A673 (cell line): ENCODE measurements around the gene LOC101059915.
"Not testable (repeated sequence)": the region's sequence is repeated elsewhere in the genome, so short reads cannot be mapped to it uniquely, and the experiment has no call there.

ENCODE experiments used
- BruUV-seq: library from RNA; stranded (reverse); fragments of 400-500 nt; replicated peaks from 2 replicates; lab custom pipeline; 2021; lab: Mats Ljungman, UMichigan
- CTCF ChIA-PET: fragments of 300-600 bp; sonication (Branson Sonifier 250); formaldehyde crosslinking; loops from one replicate; lab custom pipeline; 2022; ENCODE audit warnings: antibody characterized with exemption; lab: Charles Lee
- POLR2A ChIA-PET: fragments of 300-600 bp; sonication (Branson Sonifier 250); formaldehyde crosslinking; loops from one replicate; lab custom pipeline; 2022; ENCODE audit warnings: antibody characterized with exemption; ENCODE audit not compliant: low non-redundant PET; lab: Charles Lee
- DNase-seq: peaks from one replicate; pipeline ENCODE4 v3.0.0-alpha.2; 2015; ENCODE audit warnings: low spot score
- H3K27ac ChIP-seq: fragments of 200-600 bp; sonication (generic); 2 replicates; pipeline ENCODE4 v1.5.1; 2016; ENCODE audit warnings: mixed run types, low read depth, mild to moderate bottlenecking, mixed read lengths, antibody characterized with exemption, low read length; ENCODE audit not compliant: poor library complexity, severe bottlenecking
- H3K27me3 ChIP-seq: fragments of 200-600 bp; sonication (generic); replicated peaks from 2 replicates; pipeline ENCODE4 v1.6.1; 2017; ENCODE audit warnings: mixed run types, low read depth, mild to moderate bottlenecking, mixed read lengths, antibody characterized with exemption, low read length; ENCODE audit not compliant: insufficient read depth, poor library complexity
- H3K36me3 ChIP-seq: fragments of 200-600 bp; sonication (generic); 2 replicates; pipeline ENCODE4 v1.6.1; 2016; ENCODE audit warnings: mixed run types, mild to moderate bottlenecking, mixed read lengths, antibody characterized with exemption, low read length; ENCODE audit not compliant: insufficient read depth, poor library complexity, severe bottlenecking
- H3K4me1 ChIP-seq: fragments of 200-600 bp; sonication (generic); 2 replicates; pipeline ENCODE4 v1.6.1; 2017; ENCODE audit warnings: mixed run types, mild to moderate bottlenecking, mixed read lengths, antibody characterized with exemption, low read length; ENCODE audit not compliant: insufficient read depth, poor library complexity, severe bottlenecking
- H3K4me3 ChIP-seq: fragments of 200-600 bp; sonication (generic); 2 replicates; pipeline ENCODE4 v1.5.1; 2016; ENCODE audit warnings: low read depth, mixed run types, mild to moderate bottlenecking, mixed read lengths, low read length; ENCODE audit not compliant: poor library complexity, severe bottlenecking
- H3K9me3 ChIP-seq: fragments of 200-600 bp; sonication (generic); 2 replicates; pipeline ENCODE4 v1.6.1; 2016; ENCODE audit warnings: mixed run types, low read depth, mild to moderate bottlenecking, mixed read lengths, antibody characterized with exemption, low read length; ENCODE audit not compliant: poor library complexity, severe bottlenecking
- CTCF ChIP-seq: fragments of 300-800, 200-600 bp; sonication (generic); conservative IDR thresholded peaks from 2 replicates; pipeline ENCODE4 v1.5.1; 2017; ENCODE audit warnings: low read depth, mild to moderate bottlenecking, antibody characterized with exemption, low read length, moderate library complexity, mixed read lengths
- EZH2 ChIP-seq: fragments of 200-600 bp; sonication (generic); IDR thresholded peaks from 2 replicates; pipeline ENCODE4 v1.6.1; 2017; ENCODE audit warnings: borderline replicate concordance, low read depth, mild to moderate bottlenecking, mixed read lengths, antibody characterized with exemption, low read length; ENCODE audit not compliant: poor library complexity, severe bottlenecking
- intact Hi-C: fragments of 100-400 bp; cut with micrococcal nuclease; formaldehyde crosslinking; loops from one replicate; pipeline ENCODE4 v1.10.0; 2022; ENCODE audit not compliant: unreplicated experiment

The LOC101059915 gene

GRCh38 chrX:71669947-71670346, 2.6 kb downstream of the LOC101059915 start:
- CTCF ChIA-PET, H3K36me3 ChIP-seq, H3K27ac ChIP-seq, H3K4me1 ChIP-seq, H3K27me3 ChIP-seq, DNase-seq, H3K9me3 ChIP-seq, intact Hi-C loops, POLR2A ChIA-PET, H3K4me3 ChIP-seq, BruUV-seq: not testable (repeated sequence)
- TF ChIP-seq CTCF = peak; percentile 47

GRCh38 chrX:71671043-71671780, 3.9 kb downstream of the LOC101059915 start:
- no peaks in the 10 kb centered on the region for H3K36me3 ChIP-seq
- no peak overlapping the region for H3K27ac ChIP-seq
- DNase-seq = no peak
- no peaks in the 10 kb centered on the region for H3K4me1 ChIP-seq
- no peaks in the 10 kb centered on the region for H3K9me3 ChIP-seq
- H3K27me3 ChIP-seq = no peaks in the 10 kb centered on the region
- no peak overlapping the region for H3K4me3 ChIP-seq
- ChIA-PET CTCF (no interaction called here), POLR2A (no interaction called here)
- intact Hi-C loops = no loop called here
- no peak for TF ChIP-seq EZH2
- TF ChIP-seq CTCF = no peak
- no TSS peak for BruUV-seq

- POLR2A ChIA-PET = no interaction called here
- intact Hi-C loops = no loop called here
- H3K36me3 ChIP-seq = no peaks in the 10 kb centered on the region
- H3K9me3 ChIP-seq = no peaks in the 10 kb centered on the region
- no peaks in the 10 kb centered on the region for H3K27me3 ChIP-seq
- no peak for DNase-seq
- no peak for TF ChIP-seq CTCF
- TF ChIP-seq EZH2 = no peak
- no TSS peak for BruUV-seq
- CTCF ChIA-PET = no interaction called here
- H3K27ac ChIP-seq = no peak overlapping the region
- no peaks in the 10 kb centered on the region for H3K4me1 ChIP-seq
- no peak overlapping the region for H3K4me3 ChIP-seq
These were observed 4.6 kb downstream of the LOC101059915 start for GRCh38 chrX:71671938-71672337.

- H3K4me3 ChIP-seq, BruUV-seq: not testable (repeated sequence)
These were observed 8.3 kb downstream of the LOC101059915 start for GRCh38 chrX:71675636-71676035.

GRCh38 chrX:71676068-71676795, 8.9 kb downstream of the LOC101059915 start:
- H3K4me3 ChIP-seq, H3K27ac ChIP-seq, H3K27me3 ChIP-seq, intact Hi-C loops, H3K4me1 ChIP-seq, DNase-seq, H3K36me3 ChIP-seq, BruUV-seq, POLR2A ChIA-PET, H3K9me3 ChIP-seq, CTCF ChIA-PET: not testable (repeated sequence)

More at GRCh38 chrX:71675636-71676035, 8.3 kb downstream of the LOC101059915 start:
- intact Hi-C loops, DNase-seq, H3K27ac ChIP-seq, H3K4me1 ChIP-seq, H3K36me3 ChIP-seq, POLR2A ChIA-PET, H3K9me3 ChIP-seq, CTCF ChIA-PET, H3K27me3 ChIP-seq: not testable (repeated sequence)
